Neural cell (in vitro differentiated cells): ENCODE data around the gene PAX3. TPM values are rescaled to one million over a fixed set of nuclear protein-coding genes. Genes with fewer than 3 reads are reported as not detected.
A peak's percentile ranks its signal among the peaks of the same experiment; 100 is the strongest.

Source experiments
- H2AFZ ChIP-seq: fragments of 200-600, 300-800 bp; sonication (generic), shearing (Covaris generic); 2 replicates; pipeline ENCODE4 v1.6.0; 2014; ENCODE audit warnings: low read depth, mild to moderate bottlenecking, antibody characterized with exemption, low read length, moderate library complexity
- H3F3A ChIP-seq: fragments of 200-600 bp; shearing (Covaris generic); 2 replicates; pipeline ENCODE4 v1.6.1; 2016; ENCODE audit warnings: mild to moderate bottlenecking, moderate library complexity, mixed read lengths, antibody characterized with exemption, low read length; ENCODE audit not compliant: insufficient read depth, poor library complexity, severe bottlenecking
- H3K27ac ChIP-seq: fragments of 200-600, 300-800 bp; sonication (generic), shearing (Covaris generic); 2 replicates; pipeline ENCODE4 v1.5.1; 2014; ENCODE audit warnings: mild to moderate bottlenecking, low read length, moderate library complexity
- H3K27me3 ChIP-seq: fragments of 300-800, 200-600 bp; sonication (generic), shearing (Covaris generic); 2 replicates; pipeline ENCODE4 v1.6.0; 2014; ENCODE audit warnings: mild to moderate bottlenecking, low read depth, low read length, moderate library complexity; ENCODE audit not compliant: insufficient read depth
- H3K36me3 ChIP-seq: fragments of 300-800, 200-600 bp; sonication (generic), shearing (Covaris generic); 2 replicates; pipeline ENCODE4 v1.5.1; 2014; ENCODE audit warnings: mild to moderate bottlenecking, antibody characterized with exemption, low read length, moderate library complexity; ENCODE audit not compliant: insufficient read depth
- H3K4me2 ChIP-seq: fragments of 300-800, 200-600 bp; sonication (generic), shearing (Covaris generic); 2 replicates; pipeline ENCODE4 v1.6.0; 2014; ENCODE audit warnings: mild to moderate bottlenecking, low read length
- H3K4me3 ChIP-seq: fragments of 300-800, 200-600 bp; sonication (generic), shearing (Covaris generic); 2 replicates; pipeline ENCODE4 v1.5.1; 2014; ENCODE audit warnings: mild to moderate bottlenecking, low read length, moderate library complexity
- H3K79me2 ChIP-seq: fragments of 200-600 bp; shearing (Covaris generic); replicated peaks from 2 replicates; pipeline ENCODE4 v1.6.0; 2014; ENCODE audit warnings: mild to moderate bottlenecking, low read length, moderate library complexity; ENCODE audit not compliant: insufficient read depth
- H3K9ac ChIP-seq: fragments of 300-800, 200-600 bp; sonication (generic), shearing (Covaris generic); 2 replicates; pipeline ENCODE4 v1.6.1; 2016; ENCODE audit warnings: mild to moderate bottlenecking, low read length, mixed read lengths
- H3K9me2 ChIP-seq: fragments of 200-600 bp; shearing (Covaris generic); 2 replicates; pipeline ENCODE4 v1.6.1; 2016; ENCODE audit warnings: mild to moderate bottlenecking, low read length, mixed read lengths; ENCODE audit not compliant: insufficient read depth
- H3K9me3 ChIP-seq: fragments of 200-600, 300-800 bp; sonication (generic), shearing (Covaris generic); 2 replicates; pipeline ENCODE4 v1.6.1; 2016; ENCODE audit warnings: mild to moderate bottlenecking, mixed run types, low read length, moderate library complexity, mixed read lengths
- H4K20me1 ChIP-seq: fragments of 200-600 bp; shearing (Covaris generic); 2 replicates; pipeline ENCODE4 v1.6.1; 2016; ENCODE audit warnings: mild to moderate bottlenecking, mixed run types; ENCODE audit not compliant: insufficient read depth
- EP300 ChIP-seq: fragments of 450-650 bp; conservative IDR thresholded peaks from 2 replicates; pipeline ENCODE4 v1.6.1; 2014; ENCODE audit warnings: antibody characterized with exemption, mild to moderate bottlenecking, moderate library complexity; ENCODE audit not compliant: poor library complexity, severe bottlenecking
- EZH2 ChIP-seq: fragments of 200-600, 300-800 bp; shearing (Covaris generic), sonication (generic); IDR thresholded peaks from 2 replicates; pipeline ENCODE4 v1.6.1; 2014; ENCODE audit warnings: antibody characterized with exemption, low read length, borderline replicate concordance, mild to moderate bottlenecking; ENCODE audit not compliant: insufficient read depth, poor library complexity, severe bottlenecking
- MXI1 ChIP-seq: fragments of 450-650 bp; conservative IDR thresholded peaks from 2 replicates; pipeline ENCODE4 v1.6.1; 2014; ENCODE audit warnings: antibody characterized with exemption, mild to moderate bottlenecking; ENCODE audit not compliant: poor library complexity, severe bottlenecking
- POLR2AphosphoS5 ChIP-seq: IDR thresholded peaks from 2 replicates; pipeline ENCODE4 v1.6.1; 2012
- RAD21 ChIP-seq: fragments of 450-650 bp; conservative IDR thresholded peaks from 2 replicates; pipeline ENCODE4 v1.6.1; 2014; ENCODE audit warnings: antibody characterized with exemption, mild to moderate bottlenecking, moderate library complexity
- SMC3 ChIP-seq: fragments of 450-650 bp; conservative IDR thresholded peaks from 2 replicates; pipeline ENCODE4 v1.6.1; 2014; ENCODE audit warnings: antibody characterized with exemption, mild to moderate bottlenecking, moderate library complexity; ENCODE audit not compliant: poor library complexity
- TAF1 ChIP-seq: IDR thresholded peaks from 2 replicates; pipeline ENCODE4 v1.6.1; 2012; ENCODE audit warnings: low read depth
- polyA plus RNA-seq: library from polyadenylated mRNA; depleted of rRNA; stranded (reverse); fragments of >200 nt; gene quantifications from 2 replicates; pipeline ENCODE4 v1.2.3, GENCODE V29; 2014
- TF ChIP-seq, protein P1 (sequence below): IDR thresholded peaks from 2 replicates; pipeline ENCODE4 v1.6.1; 2012; ENCODE audit warnings: borderline replicate concordance
- TF ChIP-seq, protein P2 (sequence below): fragments of 450-650 bp; IDR thresholded peaks from 2 replicates; pipeline ENCODE4 v1.5.1; 2014; ENCODE audit warnings: antibody characterized with exemption, mild to moderate bottlenecking, moderate library complexity; ENCODE audit not compliant: poor library complexity, severe bottlenecking

PAX3 gene
- polyA plus RNA-seq, 1 donor from 2014 or later, result not detected

DNA sequence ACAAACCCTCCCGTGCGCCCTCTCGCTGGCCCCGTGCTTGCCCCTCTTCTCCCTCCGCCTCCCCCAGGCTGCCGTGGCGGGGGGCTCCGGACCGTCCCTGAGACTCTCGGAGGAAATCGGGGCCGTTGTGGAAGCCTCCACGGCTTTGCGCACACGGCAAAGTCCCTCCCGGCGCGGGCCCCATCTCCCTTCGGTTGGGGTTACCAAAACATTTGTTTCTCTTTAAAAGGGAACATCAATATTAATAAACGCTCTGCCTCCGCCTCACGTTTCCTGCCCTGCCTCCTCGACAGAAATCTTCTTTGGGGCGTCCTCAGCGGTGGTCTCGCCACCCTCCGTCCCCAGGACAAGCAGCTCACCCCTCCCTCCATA, 3.8 kb downstream of the PAX3 start:
- no peak overlapping the region for H2AFZ ChIP-seq
- no peak overlapping the region for H3K9ac ChIP-seq
- H3K36me3 ChIP-seq, result no peaks in the 10 kb centered on the region
- no peak overlapping the region for H3K4me3 ChIP-seq
- H3K27ac ChIP-seq, result no peak overlapping the region
- no peaks in the 10 kb centered on the region for H3K9me2 ChIP-seq
- no peaks in the 10 kb centered on the region for H3K79me2 ChIP-seq
- H3K9me3 ChIP-seq, result no peaks in the 10 kb centered on the region
- no peaks in the 10 kb centered on the region for H4K20me1 ChIP-seq
- H3F3A ChIP-seq, result no peaks in the 10 kb centered on the region
- H3K27me3 ChIP-seq, result peaks cover 100% of the 10 kb centered on the region
- no peak overlapping the region for H3K4me2 ChIP-seq
- no peak for TF ChIP-seq MXI1
- TF ChIP-seq EZH2, result peak; percentile 36
- no peak for TF ChIP-seq TAF1
- TF ChIP-seq, protein P1, sequence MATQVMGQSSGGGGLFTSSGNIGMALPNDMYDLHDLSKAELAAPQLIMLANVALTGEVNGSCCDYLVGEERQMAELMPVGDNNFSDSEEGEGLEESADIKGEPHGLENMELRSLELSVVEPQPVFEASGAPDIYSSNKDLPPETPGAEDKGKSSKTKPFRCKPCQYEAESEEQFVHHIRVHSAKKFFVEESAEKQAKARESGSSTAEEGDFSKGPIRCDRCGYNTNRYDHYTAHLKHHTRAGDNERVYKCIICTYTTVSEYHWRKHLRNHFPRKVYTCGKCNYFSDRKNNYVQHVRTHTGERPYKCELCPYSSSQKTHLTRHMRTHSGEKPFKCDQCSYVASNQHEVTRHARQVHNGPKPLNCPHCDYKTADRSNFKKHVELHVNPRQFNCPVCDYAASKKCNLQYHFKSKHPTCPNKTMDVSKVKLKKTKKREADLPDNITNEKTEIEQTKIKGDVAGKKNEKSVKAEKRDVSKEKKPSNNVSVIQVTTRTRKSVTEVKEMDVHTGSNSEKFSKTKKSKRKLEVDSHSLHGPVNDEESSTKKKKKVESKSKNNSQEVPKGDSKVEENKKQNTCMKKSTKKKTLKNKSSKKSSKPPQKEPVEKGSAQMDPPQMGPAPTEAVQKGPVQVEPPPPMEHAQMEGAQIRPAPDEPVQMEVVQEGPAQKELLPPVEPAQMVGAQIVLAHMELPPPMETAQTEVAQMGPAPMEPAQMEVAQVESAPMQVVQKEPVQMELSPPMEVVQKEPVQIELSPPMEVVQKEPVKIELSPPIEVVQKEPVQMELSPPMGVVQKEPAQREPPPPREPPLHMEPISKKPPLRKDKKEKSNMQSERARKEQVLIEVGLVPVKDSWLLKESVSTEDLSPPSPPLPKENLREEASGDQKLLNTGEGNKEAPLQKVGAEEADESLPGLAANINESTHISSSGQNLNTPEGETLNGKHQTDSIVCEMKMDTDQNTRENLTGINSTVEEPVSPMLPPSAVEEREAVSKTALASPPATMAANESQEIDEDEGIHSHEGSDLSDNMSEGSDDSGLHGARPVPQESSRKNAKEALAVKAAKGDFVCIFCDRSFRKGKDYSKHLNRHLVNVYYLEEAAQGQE, result no peak
- TF ChIP-seq POLR2AphosphoS5, result peak; percentile 14
- TF ChIP-seq, protein P2, sequence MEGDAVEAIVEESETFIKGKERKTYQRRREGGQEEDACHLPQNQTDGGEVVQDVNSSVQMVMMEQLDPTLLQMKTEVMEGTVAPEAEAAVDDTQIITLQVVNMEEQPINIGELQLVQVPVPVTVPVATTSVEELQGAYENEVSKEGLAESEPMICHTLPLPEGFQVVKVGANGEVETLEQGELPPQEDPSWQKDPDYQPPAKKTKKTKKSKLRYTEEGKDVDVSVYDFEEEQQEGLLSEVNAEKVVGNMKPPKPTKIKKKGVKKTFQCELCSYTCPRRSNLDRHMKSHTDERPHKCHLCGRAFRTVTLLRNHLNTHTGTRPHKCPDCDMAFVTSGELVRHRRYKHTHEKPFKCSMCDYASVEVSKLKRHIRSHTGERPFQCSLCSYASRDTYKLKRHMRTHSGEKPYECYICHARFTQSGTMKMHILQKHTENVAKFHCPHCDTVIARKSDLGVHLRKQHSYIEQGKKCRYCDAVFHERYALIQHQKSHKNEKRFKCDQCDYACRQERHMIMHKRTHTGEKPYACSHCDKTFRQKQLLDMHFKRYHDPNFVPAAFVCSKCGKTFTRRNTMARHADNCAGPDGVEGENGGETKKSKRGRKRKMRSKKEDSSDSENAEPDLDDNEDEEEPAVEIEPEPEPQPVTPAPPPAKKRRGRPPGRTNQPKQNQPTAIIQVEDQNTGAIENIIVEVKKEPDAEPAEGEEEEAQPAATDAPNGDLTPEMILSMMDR, result no peak
- TF ChIP-seq RAD21, result no peak
- no peak for TF ChIP-seq EP300
- TF ChIP-seq SMC3, result no peak

DNA sequence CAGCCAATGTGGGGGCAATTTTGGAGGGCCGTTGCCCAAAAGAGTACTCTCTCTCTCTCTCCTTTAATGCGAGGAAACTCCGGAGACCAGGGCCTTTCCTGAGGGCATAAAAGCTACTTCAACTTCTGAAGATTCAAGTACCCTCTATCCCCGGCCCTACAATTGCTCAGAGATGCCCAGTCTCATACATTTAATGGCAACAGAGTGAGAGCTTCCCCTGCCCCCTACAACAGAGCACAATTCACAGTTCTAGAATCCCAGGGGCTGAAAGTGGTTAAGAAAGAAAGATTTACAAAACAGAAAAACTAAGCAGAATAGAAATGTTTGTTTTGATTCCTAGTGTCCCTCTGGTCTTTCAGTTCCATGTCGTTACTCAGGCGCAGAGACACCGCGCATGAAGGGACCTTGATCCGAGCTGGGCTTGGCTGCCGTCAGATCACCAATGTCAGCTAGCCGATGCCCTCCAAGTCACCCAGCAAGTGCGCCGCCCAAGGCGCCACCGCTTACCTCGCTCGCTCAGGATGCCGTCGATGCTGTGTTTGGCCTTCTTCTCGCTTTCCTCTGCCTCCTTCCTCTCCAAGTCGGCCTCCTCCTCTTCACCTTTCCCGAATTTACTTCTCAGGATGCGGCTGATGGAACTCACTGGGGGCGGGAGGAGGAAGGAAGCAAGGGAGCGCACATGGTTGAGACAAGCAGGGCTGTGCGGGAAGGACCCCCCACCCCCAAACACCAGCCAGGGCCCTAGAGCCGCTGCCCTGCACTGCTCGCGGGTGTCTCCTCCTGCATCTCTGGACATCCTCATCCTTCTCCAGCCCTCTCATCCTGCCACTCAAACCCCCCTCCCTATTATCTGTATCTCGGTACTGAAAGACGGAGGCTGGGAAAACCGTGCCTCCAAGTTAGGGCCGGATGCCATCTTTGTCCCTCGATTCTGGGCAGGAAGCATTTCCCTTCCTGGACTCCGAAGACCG, 4.9 kb downstream of the PAX3 start:
- Histone ChIP-seq H3K4me3 (no peak overlapping the region), H3K9ac (no peak overlapping the region), H3K9me3 (no peaks in the 10 kb centered on the region), H2AFZ (no peak overlapping the region), H3K79me2 (no peaks in the 10 kb centered on the region), H3K4me2 (no peak overlapping the region), H3K9me2 (no peaks in the 10 kb centered on the region), H3K27me3 (peaks cover 100% of the 10 kb centered on the region), H3K27ac (no peak overlapping the region), H3F3A (no peaks in the 10 kb centered on the region), H3K36me3 (no peaks in the 10 kb centered on the region), H4K20me1 (no peaks in the 10 kb centered on the region)
- no peak for TF ChIP-seq EP300
- peak; percentile 87 for TF ChIP-seq EZH2
